ENCODE data around the gene PARN. TPM values are rescaled to one million over a fixed set of nuclear protein-coding genes. Genes with fewer than 3 reads are reported as not detected.

The PARN gene
- total and polyA plus RNA-seq, 3 donors from 2014 or later, result 43.5 to 67.2 (median 47.6) TPM

GRCh38 chr16:14528306-14528705, 101.8 kb downstream of the PARN start:
- WGBS, 2 donors, result 84 to 90% methylated on average over 4 of the region's 4 CpGs
- H3K27me3 ChIP-seq, result no peaks in the 10 kb centered on the region
- peaks cover 7% of the 10 kb centered on the region for H3K4me1 ChIP-seq
- no peaks in the 10 kb centered on the region for H3K36me3 ChIP-seq (ENCODE audit: low read depth, missing control alignments)
- no peak overlapping the region for H3K4me3 ChIP-seq
- no peak for TF ChIP-seq POLR2A (IDR thresholded peaks at IDR 0.05)
- TF ChIP-seq CTCF (IDR thresholded peaks at IDR 0.05), result no peak
- H3K27ac ChIP-seq, result no peak overlapping the region
- no peak for DNase-seq
- intact Hi-C loops (cut with DNase I; ENCODE audit: low total_unique reads), result loop anchor here (5.0 kb wide), 1 partner anchor 226 kb away; no protein-coding TSS in a partner anchor
- no peaks in the 10 kb centered on the region for H3K9me3 ChIP-seq

- H3K36me3 ChIP-seq (ENCODE audit: low read depth, missing control alignments), result no peaks in the 10 kb centered on the region
- H3K9me3 ChIP-seq, result no peaks in the 10 kb centered on the region
- H3K4me3 ChIP-seq, result no peak overlapping the region
- intact Hi-C loops (cut with DNase I; ENCODE audit: low total_unique reads), result loop anchor here (5.0 kb wide), 1 partner anchor 225 kb away; no protein-coding TSS in a partner anchor
- peak overlapping the region in 1 of 2 donors; percentile 21 for H3K27ac ChIP-seq
- H3K27me3 ChIP-seq, result no peaks in the 10 kb centered on the region
- WGBS, 2 donors, result 54 to 59% methylated on average over 5 of the region's 5 CpGs
- H3K4me1 ChIP-seq, result peaks cover 7% of the 10 kb centered on the region
- peak; percentile 47 for DNase-seq
- TF ChIP-seq POLR2A (IDR thresholded peaks at IDR 0.05) (no peak), CTCF (IDR thresholded peaks at IDR 0.05) (no peak)
Measured at GRCh38 chr16:14527411-14528044, 102.5 kb downstream of the PARN start.

- TF ChIP-seq CTCF (IDR thresholded peaks at IDR 0.05), result no peak
- TF ChIP-seq POLR2A (IDR thresholded peaks at IDR 0.05), result no peak
- 96 to 98% methylated on average over 5 of the region's 5 CpGs for WGBS, 2 donors
- DNase-seq, result no peak
- Histone ChIP-seq H3K4me1 (peaks cover 7% of the 10 kb centered on the region), H3K4me3 (no peak overlapping the region), H3K36me3 (ENCODE audit: low read depth, missing control alignments) (no peaks in the 10 kb centered on the region), H3K27me3 (no peaks in the 10 kb centered on the region), H3K27ac (no peak overlapping the region), H3K9me3 (no peaks in the 10 kb centered on the region)
- intact Hi-C loops (cut with DNase I; ENCODE audit: low total_unique reads), result loop anchor here (5.0 kb wide), 1 partner anchor 223 kb away; no protein-coding TSS in a partner anchor
Measured at GRCh38 chr16:14525596-14525995, 104.5 kb downstream of the PARN start.

GRCh38 chr16:14524979-14525378, 105.1 kb downstream of the PARN start:
- H3K4me1 ChIP-seq, result peaks cover 7% of the 10 kb centered on the region
- H3K4me3 ChIP-seq, result no peak overlapping the region
- intact Hi-C loops (cut with DNase I; ENCODE audit: low total_unique reads), result loop anchor here (5.0 kb wide), 1 partner anchor 223 kb away; no protein-coding TSS in a partner anchor
- WGBS, 2 donors, result 62 to 89% methylated on average over 3 of the region's 3 CpGs
- no peak overlapping the region for H3K27ac ChIP-seq
- H3K36me3 ChIP-seq (ENCODE audit: low read depth, missing control alignments), result no peaks in the 10 kb centered on the region
- no peaks in the 10 kb centered on the region for H3K9me3 ChIP-seq
- no peak for TF ChIP-seq CTCF (IDR thresholded peaks at IDR 0.05)
- no peak for TF ChIP-seq POLR2A (IDR thresholded peaks at IDR 0.05)
- DNase-seq, result no peak
- no peaks in the 10 kb centered on the region for H3K27me3 ChIP-seq

- WGBS, 2 donors, result 96 to 98% methylated on average over 2 of the region's 2 CpGs
- peaks cover 4% of the 10 kb centered on the region for H3K4me1 ChIP-seq
- no peak for DNase-seq
- H3K9me3 ChIP-seq, result no peaks in the 10 kb centered on the region
- no peaks in the 10 kb centered on the region for H3K27me3 ChIP-seq
- no peak overlapping the region for H3K27ac ChIP-seq
- H3K36me3 ChIP-seq (ENCODE audit: low read depth, missing control alignments), result no peaks in the 10 kb centered on the region
- no peak for TF ChIP-seq POLR2A (IDR thresholded peaks at IDR 0.05)
- no peak for TF ChIP-seq CTCF (IDR thresholded peaks at IDR 0.05)
- H3K4me3 ChIP-seq, result no peak overlapping the region
- intact Hi-C loops (cut with DNase I; ENCODE audit: low total_unique reads), result no loop called here
Measured at GRCh38 chr16:14523632-14524031, 106.4 kb downstream of the PARN start.
